OCI-LY7 (cell line): Measurements from ENCODE around the gene CALR.

ENCODE experiments used
- CTCF ChIP-seq: fragments of 200-600 bp; sonication (generic); conservative IDR thresholded peaks from 2 replicates; pipeline ENCODE4 v1.5.1; 2014; ENCODE audit warnings: mild to moderate bottlenecking, antibody characterized with exemption, low read length, moderate library complexity, mixed read lengths
- EZH2phosphoT487 ChIP-seq: fragments of 200-600 bp; sonication (generic); IDR thresholded peaks from 2 replicates; pipeline ENCODE4 v1.6.1; 2018; ENCODE audit warnings: low read depth, borderline replicate concordance, mild to moderate bottlenecking, mixed run types, antibody characterized with exemption, low read length, moderate library complexity, mixed read lengths

- TF ChIP-seq CTCF: no peak
- no peak for TF ChIP-seq EZH2phosphoT487
These were observed 52.9 kb downstream of the CALR start for GRCh38 chr19:12991296-12991695.
